Measurements from ENCODE around the gene ZNF407.

Gene ZNF407

GRCh38 chr18:74597662-74598349, at the start of gene ZNF407:
ZNF407 (plus strand) TSS chr18:74597870; CDS start chr18:74631020, 33,150 bp downstream.
- in situ Hi-C loops (cut with MboI; ENCODE audit: low sequenced_read_pairs), result no loop called here

- in situ Hi-C loops (cut with MboI; ENCODE audit: low sequenced_read_pairs), result loop anchor here (25.0 kb wide), 1 partner anchor 362 kb away; no protein-coding TSS in a partner anchor
These were observed 48.0 kb upstream of the ZNF407 start for GRCh38 chr18:74549591-74550104.

- in situ Hi-C loops (cut with MboI; ENCODE audit: low sequenced_read_pairs), result loop anchor here (25.0 kb wide), 1 partner anchor 364 kb away; no protein-coding TSS in a partner anchor
These were observed 46.8 kb upstream of the ZNF407 start for GRCh38 chr18:74550886-74551285.

- in situ Hi-C loops (cut with MboI; ENCODE audit: low sequenced_read_pairs), result loop anchor here (25.0 kb wide), 1 partner anchor 364 kb away; no protein-coding TSS in a partner anchor
These were observed 46.2 kb upstream of the ZNF407 start for GRCh38 chr18:74551452-74551851.

- in situ Hi-C loops (cut with MboI; ENCODE audit: low sequenced_read_pairs), result loop anchor here (25.0 kb wide), 1 partner anchor 365 kb away; no protein-coding TSS in a partner anchor
These were observed 45.6 kb upstream of the ZNF407 start for GRCh38 chr18:74551936-74552555.

- in situ Hi-C loops (cut with MboI; ENCODE audit: low sequenced_read_pairs), result loop anchor here (25.0 kb wide), 1 partner anchor 369 kb away; no protein-coding TSS in a partner anchor
These were observed 41.5 kb upstream of the ZNF407 start for GRCh38 chr18:74556126-74556525.

GRCh38 chr18:74558096-74558495, 39.6 kb upstream of the ZNF407 start:
- in situ Hi-C loops (cut with MboI; ENCODE audit: low sequenced_read_pairs), result loop anchor here (25.0 kb wide), 1 partner anchor 371 kb away; no protein-coding TSS in a partner anchor

- in situ Hi-C loops (cut with MboI; ENCODE audit: low sequenced_read_pairs), result loop anchor here (25.0 kb wide), 1 partner anchor 375 kb away; no protein-coding TSS in a partner anchor
These were observed 35.4 kb upstream of the ZNF407 start for GRCh38 chr18:74562131-74562730.

GRCh38 chr18:74562775-74563174, 34.9 kb upstream of the ZNF407 start:
- in situ Hi-C loops (cut with MboI; ENCODE audit: low sequenced_read_pairs), result loop anchor here (25.0 kb wide), 1 partner anchor 375 kb away; no protein-coding TSS in a partner anchor

- in situ Hi-C loops (cut with MboI; ENCODE audit: low sequenced_read_pairs), result loop anchor here (25.0 kb wide), 1 partner anchor 377 kb away; no protein-coding TSS in a partner anchor
These were observed 33.7 kb upstream of the ZNF407 start for GRCh38 chr18:74563999-74564398.

GRCh38 chr18:74565164-74565563, 32.5 kb upstream of the ZNF407 start:
- in situ Hi-C loops (cut with MboI; ENCODE audit: low sequenced_read_pairs), result loop anchor here (25.0 kb wide), 1 partner anchor 378 kb away; no protein-coding TSS in a partner anchor

- in situ Hi-C loops (cut with MboI; ENCODE audit: low sequenced_read_pairs), result loop anchor here (25.0 kb wide), 1 partner anchor 379 kb away; no protein-coding TSS in a partner anchor
These were observed 31.7 kb upstream of the ZNF407 start for GRCh38 chr18:74565993-74566392.

- in situ Hi-C loops (cut with MboI; ENCODE audit: low sequenced_read_pairs), result loop anchor here (25.0 kb wide), 1 partner anchor 381 kb away; no protein-coding TSS in a partner anchor
These were observed 29.8 kb upstream of the ZNF407 start for GRCh38 chr18:74567822-74568221.

GRCh38 chr18:74569401-74569800, 28.3 kb upstream of the ZNF407 start:
- in situ Hi-C loops (cut with MboI; ENCODE audit: low sequenced_read_pairs), result loop anchor here (25.0 kb wide), 1 partner anchor 382 kb away; no protein-coding TSS in a partner anchor

GRCh38 chr18:74570266-74570665, 27.4 kb upstream of the ZNF407 start:
- in situ Hi-C loops (cut with MboI; ENCODE audit: low sequenced_read_pairs), result loop anchor here (25.0 kb wide), 1 partner anchor 383 kb away; no protein-coding TSS in a partner anchor

GRCh38 chr18:74571895-74572680, 25.6 kb upstream of the ZNF407 start:
- in situ Hi-C loops (cut with MboI; ENCODE audit: low sequenced_read_pairs), result loop anchor here (25.0 kb wide), 1 partner anchor 385 kb away; no protein-coding TSS in a partner anchor

- in situ Hi-C loops (cut with MboI; ENCODE audit: low sequenced_read_pairs), result loop anchor here (25.0 kb wide), 1 partner anchor 386 kb away; no protein-coding TSS in a partner anchor
These were observed 24.6 kb upstream of the ZNF407 start for GRCh38 chr18:74573053-74573452.

- in situ Hi-C loops (cut with MboI; ENCODE audit: low sequenced_read_pairs), result loop anchor here (25.0 kb wide), 1 partner anchor 388 kb away; no protein-coding TSS in a partner anchor
These were observed 22.8 kb upstream of the ZNF407 start for GRCh38 chr18:74574916-74575315.

GRCh38 chr18:74577019-74577418, 20.7 kb upstream of the ZNF407 start:
- in situ Hi-C loops (cut with MboI; ENCODE audit: low sequenced_read_pairs), result no loop called here

Data from HL-60/S4 treated with retinoic acid at 250 ng/mL for 4 days and 3 days (cell line).